H9 (cell line): ENCODE measurements around the gene LRPPRC. TPM values are rescaled to one million over a fixed set of nuclear protein-coding genes. Genes with fewer than 3 reads are reported as not detected.

ENCODE experiments used
- DNase-seq: peaks from one replicate; pipeline ENCODE4 v3.0.0-alpha.2; 2017
- H2AFZ ChIP-seq: one replicate; pipeline ENCODE4 v1.6.1; 2013; ENCODE audit warnings: mild to moderate bottlenecking, low read length, control low read depth, moderate library complexity
- H2AK5ac ChIP-seq: 2 replicates; pipeline ENCODE4 v1.6.1; 2013; ENCODE audit warnings: low read length, control low read depth, mixed read lengths; ENCODE audit not compliant: insufficient read length
- H2BK120ac ChIP-seq: one replicate; pipeline ENCODE4 v1.6.1; 2013; ENCODE audit warnings: low read depth, mild to moderate bottlenecking, low read length, control low read depth, inconsistent platforms; ENCODE audit not compliant: poor library complexity, severe bottlenecking
- H2BK12ac ChIP-seq: 2 replicates; pipeline ENCODE4 v1.6.1; 2013; ENCODE audit warnings: low read length, control low read depth, mixed read lengths, low read depth; ENCODE audit not compliant: insufficient read length
- H2BK15ac ChIP-seq: 2 replicates; pipeline ENCODE4 v1.6.1; 2013; ENCODE audit warnings: low read depth, low read length, control low read depth
- H2BK20ac ChIP-seq: one replicate; pipeline ENCODE4 v1.6.1; 2013; ENCODE audit warnings: low read depth, mild to moderate bottlenecking, low read length, control low read depth, inconsistent platforms; ENCODE audit not compliant: poor library complexity, severe bottlenecking
- H2BK5ac ChIP-seq: 2 replicates; pipeline ENCODE4 v1.6.1; 2013; ENCODE audit warnings: low read length, control low read depth, mixed read lengths; ENCODE audit not compliant: insufficient read length
- H3K14ac ChIP-seq: 2 replicates; pipeline ENCODE4 v1.6.1; 2013; ENCODE audit warnings: low read length, control low read depth; ENCODE audit not compliant: insufficient read depth
- H3K18ac ChIP-seq: 2 replicates; pipeline ENCODE4 v1.6.1; 2013; ENCODE audit warnings: low read depth, mild to moderate bottlenecking, mixed read lengths, low read length, control low read depth; ENCODE audit not compliant: insufficient read length
- H3K23ac ChIP-seq: 2 replicates; pipeline ENCODE4 v1.6.1; 2013; ENCODE audit warnings: low read length, control low read depth, mixed read lengths, low read depth; ENCODE audit not compliant: insufficient read length
- H3K23me2 ChIP-seq: 2 replicates; pipeline ENCODE4 v1.6.1; 2013; ENCODE audit warnings: low read depth, mild to moderate bottlenecking, mixed read lengths, low read length, control low read depth; ENCODE audit not compliant: insufficient read length, poor library complexity, severe bottlenecking
- H3K27ac ChIP-seq: 2 replicates; pipeline ENCODE4 v1.5.1; 2013; ENCODE audit warnings: low read length, control low read depth, mixed read lengths, low read depth; ENCODE audit not compliant: insufficient read length
- H3K27me3 ChIP-seq: 2 replicates; pipeline ENCODE4 v1.6.1; 2013; ENCODE audit warnings: low read length, control low read depth, inconsistent platforms; ENCODE audit not compliant: insufficient read depth
- H3K4ac ChIP-seq: 2 replicates; pipeline ENCODE4 v1.6.1; 2013; ENCODE audit warnings: low read depth, mild to moderate bottlenecking, control low read depth, inconsistent platforms, low read length, moderate library complexity
- H3K4me1 ChIP-seq: 2 replicates; pipeline ENCODE4 v1.6.1; 2013; ENCODE audit warnings: low read length, control low read depth, inconsistent platforms; ENCODE audit not compliant: insufficient read depth
- H3K4me2 ChIP-seq: 2 replicates; pipeline ENCODE4 v1.6.1; 2013; ENCODE audit warnings: low read length, control low read depth, mixed read lengths; ENCODE audit not compliant: insufficient read length, insufficient read depth
- H3K56ac ChIP-seq: 2 replicates; pipeline ENCODE4 v1.6.1; 2013; ENCODE audit warnings: low read depth, mild to moderate bottlenecking, mixed read lengths, low read length, control low read depth; ENCODE audit not compliant: insufficient read length
- H3K79me1 ChIP-seq: 2 replicates; pipeline ENCODE4 v1.6.1; 2013; ENCODE audit warnings: low read depth, mild to moderate bottlenecking, moderate library complexity, low read length, control low read depth, inconsistent platforms; ENCODE audit not compliant: insufficient read depth, poor library complexity, severe bottlenecking
- H3K79me2 ChIP-seq: 2 replicates; pipeline ENCODE4 v1.6.1; 2013; ENCODE audit warnings: low read length, control low read depth, inconsistent platforms; ENCODE audit not compliant: insufficient read depth
- H3K9ac ChIP-seq: 2 replicates; pipeline ENCODE4 v1.6.1; 2013; ENCODE audit warnings: low read length, control low read depth, mixed read lengths; ENCODE audit not compliant: insufficient read length; ENCODE audit errors: extremely low read depth
- H3K9me3 ChIP-seq: one replicate; pipeline ENCODE4 v1.6.1; 2013; ENCODE audit warnings: low read depth, low read length, inconsistent platforms; ENCODE audit not compliant: control insufficient read depth
- H3T11ph ChIP-seq: one replicate; pipeline ENCODE4 v1.6.1; 2013; ENCODE audit warnings: mild to moderate bottlenecking, low read length, control low read depth, inconsistent platforms
- H4K20me1 ChIP-seq: one replicate; pipeline ENCODE4 v1.6.1; 2013; ENCODE audit not compliant: control insufficient read depth, insufficient read length, insufficient read depth
- H4K5ac ChIP-seq: 2 replicates; pipeline ENCODE4 v1.6.1; 2013; ENCODE audit warnings: low read depth, mild to moderate bottlenecking, mixed read lengths, low read length, control low read depth; ENCODE audit not compliant: insufficient read length
- H4K8ac ChIP-seq: replicated peaks from 2 replicates; pipeline ENCODE4 v1.6.1; 2013; ENCODE audit warnings: low read length, control low read depth, mixed read lengths, low read depth; ENCODE audit not compliant: insufficient read length
- H4K91ac ChIP-seq: 2 replicates; pipeline ENCODE4 v1.6.1; 2013; ENCODE audit warnings: low read depth, mild to moderate bottlenecking, moderate library complexity, mixed read lengths, low read length, control low read depth; ENCODE audit not compliant: insufficient read length
- H3K27ac Mint-ChIP-seq, 3 experiments: 2 replicates in 2 of 3; 3 replicates in 1 of 3; pipeline ENCODE4 v1.8.0; 2020 to 2021; ENCODE audit warnings: mixed read lengths in 3 of 3, mild to moderate bottlenecking in 1 of 3, moderate library complexity in 1 of 3
- H3K27me3 Mint-ChIP-seq: 2 replicates; pipeline ENCODE4 v1.8.0; 2021; ENCODE audit warnings: low read depth, mild to moderate bottlenecking, moderate library complexity, mixed read lengths
- H3K36me3 Mint-ChIP-seq, 3 experiments: 2 replicates in 2 of 3; 3 replicates in 1 of 3; pipeline ENCODE4 v1.8.0; 2020 to 2021; ENCODE audit warnings: low read depth in 3 of 3, mixed read lengths in 3 of 3; ENCODE audit not compliant: insufficient read depth in 1 of 3
- H3K4me1 Mint-ChIP-seq, 2 experiments: 2 replicates each; pipeline ENCODE4 v1.8.0; 2020; ENCODE audit warnings: mixed read lengths in 2 of 2
- H3K4me3 Mint-ChIP-seq, 2 experiments: 2 replicates in 1 of 2; 3 replicates in 1 of 2; pipeline ENCODE4 v1.8.0; 2020 to 2021; ENCODE audit warnings: mild to moderate bottlenecking in 2 of 2, mixed read lengths in 2 of 2, moderate library complexity in 1 of 2
- H3K9me3 Mint-ChIP-seq, 2 experiments: 2 replicates in 1 of 2; 3 replicates in 1 of 2; pipeline ENCODE4 v1.8.0; 2020; ENCODE audit warnings: mild to moderate bottlenecking in 2 of 2, mixed read lengths in 2 of 2, moderate library complexity in 1 of 2
- CTCF ChIP-seq: fragments of 200-600 bp; sonication (generic); conservative IDR thresholded peaks from 3 replicates; pipeline ENCODE4 v1.8.0; 2021; ENCODE audit warnings: antibody characterized with exemption, mild to moderate bottlenecking
- WGBS: extraction: QIAGEN DNeasy Blood & Tissue Kit; methylation state at CpG from one replicate; pipeline ENCODE4 v1.1.7; 2013; ENCODE audit warnings: missing lambda C conversion rate, low lambda C conversion rate, mixed read lengths; ENCODE audit not compliant: insufficient read length; ENCODE audit errors: extremely low coverage; 5-methylcytosine and 5-hydroxymethylcytosine counted together
- total RNA-seq: library from RNA; stranded (reverse); gene quantifications from 2 replicates; pipeline ENCODE4 v1.2.1, GENCODE V29; 2021

Gene LRPPRC
- total RNA-seq, 1 experiment from 2014 or later = 182 TPM

GRCh38 chr2:43934567-43934966, 61.2 kb downstream of the LRPPRC start:
- peaks cover 3 to 15% of the 10 kb centered on the region in 2 experiments for H3K4me1 Mint-ChIP-seq
- no peak overlapping the region for H2AFZ ChIP-seq
- DNase-seq = no peak
- H3K23ac ChIP-seq = no peak overlapping the region
- no peak overlapping the region for H3K4ac ChIP-seq
- peak overlapping the region in 1 of 3 experiments; percentile 63; a peak in 1 of 7 replicates for H3K27ac Mint-ChIP-seq
- no peak overlapping the region for H3K27ac ChIP-seq
- no peak overlapping the region for H4K8ac ChIP-seq
- no peaks in the 10 kb centered on the region for H3K23me2 ChIP-seq
- H3T11ph ChIP-seq = no peak overlapping the region
- no peak overlapping the region for H3K18ac ChIP-seq
- H3K27me3 ChIP-seq = no peaks in the 10 kb centered on the region
- H3K56ac ChIP-seq = no peak overlapping the region
- H4K5ac ChIP-seq = no peak overlapping the region
- 0 out of 2 replicates have a peak, but pooled peaks cover under 1% of the 10 kb centered on the region for H3K79me2 ChIP-seq
- no peaks in the 10 kb centered on the region for H4K20me1 ChIP-seq
- no peak overlapping the region for H2BK5ac ChIP-seq
- peaks cover 21 to 57% (median 55%) of the 10 kb centered on the region in 3 experiments; a peak in 6 of 7 replicates for H3K36me3 Mint-ChIP-seq
- H3K9me3 ChIP-seq = no peaks in the 10 kb centered on the region
- no peaks in the 10 kb centered on the region for H3K79me1 ChIP-seq
- no peak overlapping the region for H2AK5ac ChIP-seq
- H3K4me2 ChIP-seq = no peak overlapping the region
- H2BK20ac ChIP-seq = no peak overlapping the region
- WGBS = no CpG with 5 or more reads among the region's 4 CpGs
- TF ChIP-seq CTCF = no peak
- no peaks in the 10 kb centered on the region for H3K9me3 Mint-ChIP-seq
- H2BK120ac ChIP-seq = no peak overlapping the region
- H4K91ac ChIP-seq = no peak overlapping the region
- H2BK15ac ChIP-seq = no peak overlapping the region
- no peak overlapping the region for H3K9ac ChIP-seq
- H3K14ac ChIP-seq = no peak overlapping the region
- H3K27me3 Mint-ChIP-seq = no peaks in the 10 kb centered on the region
- no peak overlapping the region for H2BK12ac ChIP-seq
- H3K4me3 Mint-ChIP-seq = no peak overlapping the region
- H3K4me1 ChIP-seq = no peaks in the 10 kb centered on the region; the same call in 1 of the 2 replicates
